WI38 (cell line): ENCODE data around the gene DSC3.
"Not testable (repeated sequence)": the region's sequence is repeated elsewhere in the genome, so short reads cannot be mapped to it uniquely, and the experiment has no call there.

ENCODE experiments used
- H3K4me3 ChIP-seq: 2 replicates; pipeline ENCODE4 v1.5.1; 2011; ENCODE audit warnings: low read depth, mild to moderate bottlenecking, control low read depth, low read length
- CTCF ChIP-seq: IDR thresholded peaks from 2 replicates; pipeline ENCODE4 v1.5.1; 2012; ENCODE audit warnings: low read depth, mild to moderate bottlenecking, control low read depth, low read length

Gene DSC3

DNA sequence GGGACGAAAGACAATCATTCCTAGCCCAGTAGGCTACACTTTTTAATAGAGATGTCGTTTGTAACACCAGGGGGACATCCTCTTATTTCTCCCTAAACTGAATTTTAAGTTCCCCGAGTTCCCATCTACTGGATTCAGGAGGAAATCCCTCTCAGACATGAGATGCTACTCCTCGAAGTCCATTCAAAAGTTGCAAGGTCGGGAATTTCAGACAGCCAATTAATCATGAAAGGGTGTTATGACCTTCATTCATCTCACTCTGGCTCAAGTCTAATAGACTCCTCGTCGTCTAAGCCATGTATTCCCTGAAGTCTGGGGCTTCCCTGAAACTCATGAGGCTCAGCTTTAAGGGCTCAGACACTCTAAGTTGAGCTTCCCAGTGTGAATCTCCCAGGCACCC lies 1.2 kb upstream of the DSC3 start:
- TF ChIP-seq CTCF, result no peak
- H3K4me3 ChIP-seq, result no peak overlapping the region

GRCh38 chr18:31042084-31042405 lies 497 bp downstream of the DSC3 start:
- H3K4me3 ChIP-seq, result no peak overlapping the region
- TF ChIP-seq CTCF, result no peak

- no peak overlapping the region for H3K4me3 ChIP-seq
- TF ChIP-seq CTCF, result no peak
Measured at GRCh38 chr18:31041271-31042083, 1.1 kb downstream of the DSC3 start.

GRCh38 chr18:31040686-31041270 lies 1.8 kb downstream of the DSC3 start:
- no peak overlapping the region for H3K4me3 ChIP-seq
- TF ChIP-seq CTCF, result no peak

GRCh38 chr18:31039426-31039825 lies 3.1 kb downstream of the DSC3 start:
- no peak overlapping the region for H3K4me3 ChIP-seq
- TF ChIP-seq CTCF, result no peak

- H3K4me3 ChIP-seq, result not testable (repeated sequence)
Measured at GRCh38 chr18:31037686-31038085, 4.9 kb downstream of the DSC3 start.

- no peak for TF ChIP-seq CTCF
- H3K4me3 ChIP-seq, result no peak overlapping the region
Measured at GRCh38 chr18:31034541-31034940, 8.0 kb downstream of the DSC3 start.
